Right lobe of liver (tissue), 4 donors: ENCODE measurements around the gene FAM120C.

Experiments used
- CTCF ChIP-seq, 4 donors: fragments of 200-600 bp in 3 of 4; fragments of 450-650 bp in 1 of 4; IDR thresholded peaks; one replicate each; pipeline versions ENCODE4 v1.5.1 to v1.8.0; 2016 to 2022; ENCODE audit warnings: antibody characterized with exemption in 4 of 4, mild to moderate bottlenecking in 2 of 4
- POLR2A ChIP-seq: fragments of 450-650 bp; IDR thresholded peaks from one replicate; pipeline ENCODE4 v1.6.1; 2017; ENCODE audit warnings: antibody characterized with exemption, mild to moderate bottlenecking
- donor health status: DM: no; HTN: no; CAD: no.
- donor health status: DM: no; HTN: no; CAD: no.
- donor health status: DM: no; HTN: yes; CAD: no.

GRCh38 chrX:54173791-54174190 lies 9.3 kb downstream of the FAM120C start:
- no peak for TF ChIP-seq CTCF (IDR thresholded peaks at IDR 0.05)
- no peak for TF ChIP-seq POLR2A
